GM12878 (cell line): ENCODE results near the gene CRTAP. TPM values are rescaled to one million over a fixed set of nuclear protein-coding genes. Genes with fewer than 3 reads are reported as not detected.

Experiments
- ATAC-seq: fragments of 200-7000 bp; cut with Tn5 transposase; 3 replicates; pipeline ENCODE4 v1.9.1; 2020; ENCODE audit warnings: mild to moderate bottlenecking, moderate library complexity
- BruUV-seq: library from RNA; stranded (reverse); fragments of 400-500 nt; replicated peaks from 2 replicates; lab custom pipeline; 2021; lab: Mats Ljungman, UMichigan
- CTCF ChIA-PET: fragments of 300-600 bp; sonication (Branson Sonifier 250); formaldehyde crosslinking; extraction: SDS; loops from one replicate; lab custom pipeline; 2021; ENCODE audit warnings: inconsistent platforms; lab: Yijun Ruan, JAX
- POLR2A ChIA-PET: fragments of 350-600 bp; formaldehyde crosslinking; extraction: SDS; loops from one replicate; lab custom pipeline; 2021; ENCODE audit warnings: inconsistent platforms; lab: Charles Lee
- RAD21 ChIA-PET: fragments of 300-600 bp; sonication (Branson Sonifier 250); formaldehyde crosslinking; loops from one replicate; lab custom pipeline; 2023; ENCODE audit warnings: antibody characterized with exemption; ENCODE audit not compliant: unreplicated experiment; lab: Charles Lee
- SMC1A ChIA-PET: fragments of 300-600 bp; sonication (Branson Sonifier 250); formaldehyde crosslinking; loops from one replicate; lab custom pipeline; 2023; ENCODE audit not compliant: unreplicated experiment, uncharacterized antibody; lab: Charles Lee
- DNase-seq: peaks from one replicate; pipeline ENCODE4 v3.0.0-alpha.2; 2011; ENCODE audit warnings: low read depth, low spot score
- FAIRE-seq: peaks from 3 replicates; lab custom pipeline; 2011; peaks lifted over from hg19 to GRCh38; lab: Jason Lieb, UNC
- H2AFZ ChIP-seq: 2 replicates; pipeline ENCODE4 v1.6.0; 2011; ENCODE audit warnings: low read depth, low read length, control low read depth; ENCODE audit not compliant: control insufficient read depth
- H3K27ac ChIP-seq: 2 replicates; pipeline ENCODE4 v1.5.1; 2011; ENCODE audit warnings: control low read depth; ENCODE audit not compliant: control insufficient read depth, insufficient read depth
- H3K27me3 ChIP-seq, 2 experiments: replicated peaks in 1 of 2; 2 replicates each; pipeline versions ENCODE4 v1.6.0 to v1.6.1; 2011; ENCODE audit warnings: low read length in 1 of 2; ENCODE audit not compliant: control insufficient read depth in 2 of 2, insufficient read depth in 2 of 2
- H3K36me3 ChIP-seq, 2 experiments: 2 replicates each; pipeline ENCODE4 v1.5.1; 2011; ENCODE audit warnings: low read length in 1 of 2; ENCODE audit not compliant: control insufficient read depth in 2 of 2, insufficient read depth in 2 of 2
- H3K4me1 ChIP-seq: 2 replicates; pipeline ENCODE4 v1.6.1; 2011; ENCODE audit warnings: mild to moderate bottlenecking, low read length, moderate library complexity, mixed read lengths; ENCODE audit not compliant: control insufficient read depth, insufficient read depth
- H3K4me2 ChIP-seq: 2 replicates; pipeline ENCODE4 v1.6.0; 2011; ENCODE audit warnings: control low read depth; ENCODE audit not compliant: control insufficient read depth, insufficient read depth
- H3K4me3 ChIP-seq: fragments of 200-600 bp; sonication (generic); 2 replicates; pipeline ENCODE4 v1.5.1; 2016
- H3K79me2 ChIP-seq: 2 replicates; pipeline ENCODE4 v1.6.0; 2011; ENCODE audit warnings: low read length; ENCODE audit not compliant: control insufficient read depth, insufficient read depth
- H3K9ac ChIP-seq: 2 replicates; pipeline ENCODE4 v1.8.0; 2011; ENCODE audit warnings: low read length, control low read depth, mixed read lengths; ENCODE audit not compliant: control insufficient read depth, insufficient read depth
- H3K9me3 ChIP-seq: replicated peaks from 3 replicates; pipeline ENCODE4 v1.5.1; 2011; ENCODE audit warnings: mild to moderate bottlenecking, low read length; ENCODE audit not compliant: control insufficient read depth, insufficient read depth
- H4K20me1 ChIP-seq: 2 replicates; pipeline ENCODE4 v1.6.0; 2011; ENCODE audit not compliant: control insufficient read depth, insufficient read depth
- BCL3 ChIP-seq: IDR thresholded peaks from 2 replicates; pipeline ENCODE4 v1.6.1; 2011; ENCODE audit warnings: borderline replicate concordance, low read depth, mild to moderate bottlenecking, moderate library complexity, low read length; ENCODE audit not compliant: insufficient read depth, poor library complexity, severe bottlenecking
- CREB1 ChIP-seq: IDR thresholded peaks from 2 replicates; pipeline ENCODE4 v1.6.1; 2012; ENCODE audit warnings: low read depth, mild to moderate bottlenecking, inconsistent platforms
- E4F1 ChIP-seq: fragments of 450-650 bp; IDR thresholded peaks from 2 replicates; pipeline ENCODE4 v1.6.1; 2018; ENCODE audit warnings: borderline replicate concordance, mild to moderate bottlenecking; ENCODE audit not compliant: partially characterized antibody
- MYB ChIP-seq: fragments of 150-350 bp; IDR thresholded peaks from 2 replicates; pipeline ENCODE4 v1.6.1; 2014; ENCODE audit warnings: mild to moderate bottlenecking, low read depth, low read length, borderline replicate concordance
- NKRF ChIP-seq: fragments of 450-650 bp; conservative IDR thresholded peaks from 2 replicates; pipeline ENCODE4 v1.6.1; 2017; ENCODE audit warnings: mild to moderate bottlenecking, moderate library complexity
- PBX3 ChIP-seq: IDR thresholded peaks from 2 replicates; pipeline ENCODE4 v1.6.1; 2011; ENCODE audit warnings: mild to moderate bottlenecking, low read depth, low read length, moderate library complexity; ENCODE audit not compliant: insufficient replicate concordance
- POLR2AphosphoS2 ChIP-seq: IDR thresholded peaks from 2 replicates; pipeline ENCODE4 v1.6.1; 2011; ENCODE audit warnings: low read depth, mild to moderate bottlenecking, low read length, improper control_type of control experiment, moderate library complexity
- SIX5 ChIP-seq: IDR thresholded peaks from 2 replicates; pipeline ENCODE4 v1.6.1; 2011; ENCODE audit warnings: mild to moderate bottlenecking, low read depth, low read length, moderate library complexity; ENCODE audit not compliant: severe bottlenecking
- SKIL ChIP-seq: fragments of 450-650 bp; IDR thresholded peaks from 2 replicates; pipeline ENCODE4 v1.6.1; 2017; ENCODE audit warnings: mild to moderate bottlenecking, low read depth, inconsistent platforms; ENCODE audit not compliant: poor library complexity, severe bottlenecking
- SMAD1 ChIP-seq: fragments of 450-650 bp; IDR thresholded peaks from 2 replicates; pipeline ENCODE4 v1.6.1; 2018; ENCODE audit warnings: mild to moderate bottlenecking, low read depth; ENCODE audit not compliant: partially characterized antibody
- YBX1 ChIP-seq: fragments of 450-650 bp; IDR thresholded peaks from 2 replicates; pipeline ENCODE4 v1.6.1; 2016; ENCODE audit warnings: antibody characterized with exemption
- WGBS: methylation state at CpG from one replicate; pipeline ENCODE4 v1.1.6; 2016; ENCODE audit warnings: low lambda C conversion rate; ENCODE audit not compliant: insufficient replicate concordance, insufficient coverage; ENCODE audit errors: missing lambda C conversion rate; 5-methylcytosine and 5-hydroxymethylcytosine counted together
- in situ Hi-C: fragments of 300-500 bp; cut with MboI; formaldehyde crosslinking; loops from 9 replicates; pipeline ENCODE4 v1.14.3; 2018; ENCODE audit warnings: mixed read lengths
- intact Hi-C: fragments of 100-400 bp; cut with micrococcal nuclease; formaldehyde crosslinking; loops from one replicate; pipeline ENCODE4 v1.14.2; 2022; ENCODE audit not compliant: unreplicated experiment
- polyA plus RNA-seq, 11 experiments: library from polyadenylated mRNA; depleted of rRNA in 4 of 11; unstranded in 6 of 11; stranded (reverse) in 5 of 11; fragments of >200 nt; fragmentation: Nextera tagmentation in 4 of 11; fragmentation: Illumina TruSeq in 1 of 11; extraction: Ambion mirVana in 4 of 11; extraction: Trizol in 1 of 11; gene quantifications; 1 replicate in 1 of 11; 2 replicates in 10 of 11; pipeline versions ENCODE4 v1.2.1 to v1.2.3, GENCODE V29; 2011 to 2016; ENCODE audit warnings: inconsistent platforms in 2 of 11, missing spikeins in 2 of 11, low read depth in 1 of 11
- total RNA-seq, 4 experiments: library from RNA; depleted of rRNA in 3 of 4; stranded (reverse); fragments of >200 nt in 3 of 4; fragmentation: Illumina TruSeq in 1 of 4; extraction: Trizol in 1 of 4; gene quantifications; 2 replicates each; pipeline versions ENCODE4 v1.2.1 to v1.2.3, GENCODE V29; 2013 to 2021

The CRTAP gene
- total and polyA plus RNA-seq, 10 of the 15 experiments (the other 5 are each of a cell fraction or from before 2014, with no cell fraction given), result 6.0 to 42.3 (median 23.3) TPM

GRCh38 chr3:33099701-33100100 is 14.1 kb upstream of the CRTAP start (continued):
- TF ChIP-seq PBX3, result no peak
- TF ChIP-seq MYB, result no peak
- TF ChIP-seq BCL3, result no peak
- no peak for TF ChIP-seq NKRF
- TF ChIP-seq SIX5, result no peak
- no peak for TF ChIP-seq POLR2AphosphoS2
- no peak for TF ChIP-seq SMAD1

GRCh38 chr3:33100229-33100628 is 13.6 kb upstream of the CRTAP start:
- 42% methylated on average over 2 of the region's 2 CpGs for WGBS
- Histone ChIP-seq H3K4me1 (no peaks in the 10 kb centered on the region), H2AFZ (no peak overlapping the region), H3K4me2 (no peak overlapping the region), H3K4me3 (no peak overlapping the region), H4K20me1 (no peaks in the 10 kb centered on the region), H3K27me3 (no peaks in the 10 kb centered on the region), H3K27ac (no peak overlapping the region), H3K36me3 (no peaks in the 10 kb centered on the region), H3K9me3 (no peaks in the 10 kb centered on the region), H3K9ac (no peak overlapping the region), H3K79me2 (peaks cover 14% of the 10 kb centered on the region)
- ChIA-PET RAD21 (no interaction called here), SMC1A (interaction anchor here (0.7 to 1.1 kb wide), 3 partner anchors 26 to 273 kb away, joined by 3 to 4 read pairs (median 3); no protein-coding TSS in a partner anchor), CTCF (no interaction called here), POLR2A (no interaction called here)
- ATAC-seq, result no peak
- DNase-seq, result no peak
- no peak for FAIRE-seq
- in situ Hi-C loops, result no loop called here
- BruUV-seq, result no TSS peak
- intact Hi-C loops, result no loop called here
- TF ChIP-seq E4F1, result no peak
- no peak for TF ChIP-seq SKIL
- no peak for TF ChIP-seq CREB1
- TF ChIP-seq YBX1, result no peak
